Vagina (tissue), 2 donors: Measurements from ENCODE around the gene GLOD4.
"Not testable (repeated sequence)": the region's sequence is repeated elsewhere in the genome, so short reads cannot be mapped to it uniquely, and the experiment has no call there.

Experiments
- CTCF ChIP-seq, 3 experiments: fragments of 450-650 bp in 2 of 3; fragments of 200-600 bp in 1 of 3; sonication (generic) in 1 of 3; IDR thresholded peaks; one replicate each; pipeline ENCODE4 v1.5.1; 2017 to 2019; ENCODE audit warnings: antibody characterized with exemption in 3 of 3, mild to moderate bottlenecking in 2 of 3, moderate library complexity in 2 of 3
- POLR2A ChIP-seq, 2 donors: fragments of 450-650 bp; IDR thresholded peaks; one replicate each; pipeline ENCODE4 v1.6.1; 2017; ENCODE audit warnings: antibody characterized with exemption in 2 of 2, mild to moderate bottlenecking in 2 of 2, moderate library complexity in 2 of 2

GRCh38 chr17:789931-790873 is 8.1 kb upstream of the GLOD4 start:
- TF ChIP-seq CTCF, POLR2A (IDR thresholded peaks at IDR 0.05): not testable (repeated sequence)
